ENCODE data around the gene TGM4.

TGM4 gene

GRCh38 chr3:44885618-44886017 is 11.2 kb downstream of the TGM4 start:
- CTCF ChIA-PET = interaction anchor here (1.5 kb wide), 1 partner anchor 92 kb away, joined by 4 read pairs; no protein-coding TSS in a partner anchor
- POLR2A ChIA-PET = no interaction called here
- TF ChIP-seq, protein P1, sequence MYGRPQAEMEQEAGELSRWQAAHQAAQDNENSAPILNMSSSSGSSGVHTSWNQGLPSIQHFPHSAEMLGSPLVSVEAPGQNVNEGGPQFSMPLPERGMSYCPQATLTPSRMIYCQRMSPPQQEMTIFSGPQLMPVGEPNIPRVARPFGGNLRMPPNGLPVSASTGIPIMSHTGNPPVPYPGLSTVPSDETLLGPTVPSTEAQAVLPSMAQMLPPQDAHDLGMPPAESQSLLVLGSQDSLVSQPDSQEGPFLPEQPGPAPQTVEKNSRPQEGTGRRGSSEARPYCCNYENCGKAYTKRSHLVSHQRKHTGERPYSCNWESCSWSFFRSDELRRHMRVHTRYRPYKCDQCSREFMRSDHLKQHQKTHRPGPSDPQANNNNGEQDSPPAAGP (tag by site-specific recombination; IDR thresholded peaks at IDR 0.05) = peak; percentile 40; the same call in 1 of the 2 replicates
- TF ChIP-seq ZNF335 (tag by site-specific recombination; conservative IDR thresholded peaks at IDR 0.05) (peak; percentile 23; the same call in 1 of the 2 replicates), ZNF610 (tag by site-specific recombination; IDR thresholded peaks at IDR 0.05; ENCODE audit: borderline replicate concordance) (no peak), ZEB2 (tag by site-specific recombination; IDR thresholded peaks at IDR 0.05) (peak; percentile 41; the same call in 1 of the 2 replicates), ZNF311 (tag by site-specific recombination; IDR thresholded peaks at IDR 0.05; ENCODE audit: borderline replicate concordance) (no peak), ZNF2 (tag by site-specific recombination; IDR thresholded peaks at IDR 0.05) (no peak), ZNF629 (tag by site-specific recombination; IDR thresholded peaks at IDR 0.05) (peak; percentile 79), GLIS1 (tag by site-specific recombination; IDR thresholded peaks at IDR 0.05) (peak; percentile 84), SP7 (tag by site-specific recombination; IDR thresholded peaks at IDR 0.05) (0 out of 2 replicates have a peak, but pooled peaks have one; percentile 38), INSM2 (tag by site-specific recombination; IDR thresholded peaks at IDR 0.05) (peak; percentile 50; the same call in 1 of the 2 replicates), GLIS2 (tag by site-specific recombination; IDR thresholded peaks at IDR 0.05) (peak; percentile 45), ZNF398 (tag by site-specific recombination; IDR thresholded peaks at IDR 0.05) (peak; percentile 34; the same call in 1 of the 2 replicates), YY1 (tag by site-specific recombination; IDR thresholded peaks at IDR 0.05) (no peak)
- TF ChIP-seq, protein P2, sequence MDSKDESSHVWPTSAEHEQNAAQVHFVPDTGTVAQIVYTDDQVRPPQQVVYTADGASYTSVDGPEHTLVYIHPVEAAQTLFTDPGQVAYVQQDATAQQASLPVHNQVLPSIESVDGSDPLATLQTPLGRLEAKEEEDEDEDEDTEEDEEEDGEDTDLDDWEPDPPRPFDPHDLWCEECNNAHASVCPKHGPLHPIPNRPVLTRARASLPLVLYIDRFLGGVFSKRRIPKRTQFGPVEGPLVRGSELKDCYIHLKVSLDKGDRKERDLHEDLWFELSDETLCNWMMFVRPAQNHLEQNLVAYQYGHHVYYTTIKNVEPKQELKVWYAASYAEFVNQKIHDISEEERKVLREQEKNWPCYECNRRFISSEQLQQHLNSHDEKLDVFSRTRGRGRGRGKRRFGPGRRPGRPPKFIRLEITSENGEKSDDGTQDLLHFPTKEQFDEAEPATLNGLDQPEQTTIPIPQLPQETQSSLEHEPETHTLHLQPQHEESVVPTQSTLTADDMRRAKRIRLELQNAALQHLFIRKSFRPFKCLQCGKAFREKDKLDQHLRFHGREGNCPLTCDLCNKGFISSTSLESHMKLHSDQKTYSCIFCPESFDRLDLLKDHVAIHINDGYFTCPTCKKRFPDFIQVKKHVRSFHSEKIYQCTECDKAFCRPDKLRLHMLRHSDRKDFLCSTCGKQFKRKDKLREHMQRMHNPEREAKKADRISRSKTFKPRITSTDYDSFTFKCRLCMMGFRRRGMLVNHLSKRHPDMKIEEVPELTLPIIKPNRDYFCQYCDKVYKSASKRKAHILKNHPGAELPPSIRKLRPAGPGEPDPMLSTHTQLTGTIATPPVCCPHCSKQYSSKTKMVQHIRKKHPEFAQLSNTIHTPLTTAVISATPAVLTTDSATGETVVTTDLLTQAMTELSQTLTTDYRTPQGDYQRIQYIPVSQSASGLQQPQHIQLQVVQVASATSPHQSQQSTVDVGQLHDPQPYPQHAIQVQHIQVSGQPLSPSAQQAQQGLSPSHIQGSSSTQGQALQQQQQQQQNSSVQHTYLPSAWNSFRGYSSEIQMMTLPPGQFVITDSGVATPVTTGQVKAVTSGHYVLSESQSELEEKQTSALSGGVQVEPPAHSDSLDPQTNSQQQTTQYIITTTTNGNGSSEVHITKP (tag by site-specific recombination; IDR thresholded peaks at IDR 0.05) = peak; percentile 49
- Histone ChIP-seq H3K27ac (ENCODE audit: extremely low read depth, low read depth, low read length) (no peak overlapping the region), H3K4me3 (ENCODE audit: low read depth, low read length) (no peak overlapping the region), H3K4me1 (ENCODE audit: control insufficient read depth, insufficient read depth, low read length) (no peaks in the 10 kb centered on the region), H3K36me3 (ENCODE audit: control insufficient read depth in 2 of 2, insufficient read depth in 1 of 2, low read length in 2 of 2) (no peaks in the 10 kb centered on the region), H3K9me3 (ENCODE audit: control insufficient read depth, insufficient read depth, low read depth, low read length) (no peaks in the 10 kb centered on the region)

DNA sequence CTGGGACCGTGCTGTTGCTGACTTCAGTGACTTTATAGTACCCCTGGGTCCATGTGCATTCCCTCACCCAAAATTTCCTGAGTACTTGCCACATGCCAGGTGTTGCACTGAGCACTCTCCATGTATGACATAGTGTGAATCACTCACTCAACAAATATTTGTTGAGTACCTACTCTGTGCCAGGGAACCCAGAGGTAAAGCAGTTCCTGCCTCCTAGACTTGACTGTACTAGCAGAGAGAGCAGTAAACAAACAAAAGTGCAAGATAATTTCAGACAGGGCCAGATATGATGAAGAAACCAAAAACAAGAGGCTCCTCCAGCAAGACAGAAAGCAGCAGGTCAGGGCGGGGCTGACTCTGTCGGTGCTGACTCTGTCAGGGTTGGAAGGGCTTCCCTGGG is 12.2 kb downstream of the TGM4 start:
- no peaks in the 10 kb centered on the region for H3K4me1 ChIP-seq (ENCODE audit: control insufficient read depth, insufficient read depth, low read length)
- no peaks in the 10 kb centered on the region for H3K9me3 ChIP-seq (ENCODE audit: control insufficient read depth, insufficient read depth, low read depth, low read length)
- no peak overlapping the region for H3K4me3 ChIP-seq (ENCODE audit: low read depth, low read length)
- no peaks in the 10 kb centered on the region for H3K36me3 ChIP-seq (ENCODE audit: control insufficient read depth in 2 of 2, insufficient read depth in 1 of 2, low read length in 2 of 2)
- ChIA-PET CTCF (no interaction called here), POLR2A (no interaction called here)
- TF ChIP-seq, protein P3, sequence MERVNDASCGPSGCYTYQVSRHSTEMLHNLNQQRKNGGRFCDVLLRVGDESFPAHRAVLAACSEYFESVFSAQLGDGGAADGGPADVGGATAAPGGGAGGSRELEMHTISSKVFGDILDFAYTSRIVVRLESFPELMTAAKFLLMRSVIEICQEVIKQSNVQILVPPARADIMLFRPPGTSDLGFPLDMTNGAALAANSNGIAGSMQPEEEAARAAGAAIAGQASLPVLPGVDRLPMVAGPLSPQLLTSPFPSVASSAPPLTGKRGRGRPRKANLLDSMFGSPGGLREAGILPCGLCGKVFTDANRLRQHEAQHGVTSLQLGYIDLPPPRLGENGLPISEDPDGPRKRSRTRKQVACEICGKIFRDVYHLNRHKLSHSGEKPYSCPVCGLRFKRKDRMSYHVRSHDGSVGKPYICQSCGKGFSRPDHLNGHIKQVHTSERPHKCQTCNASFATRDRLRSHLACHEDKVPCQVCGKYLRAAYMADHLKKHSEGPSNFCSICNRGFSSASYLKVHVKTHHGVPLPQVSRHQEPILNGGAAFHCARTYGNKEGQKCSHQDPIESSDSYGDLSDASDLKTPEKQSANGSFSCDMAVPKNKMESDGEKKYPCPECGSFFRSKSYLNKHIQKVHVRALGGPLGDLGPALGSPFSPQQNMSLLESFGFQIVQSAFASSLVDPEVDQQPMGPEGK (tag by site-specific recombination; IDR thresholded peaks at IDR 0.05) = no peak
- TF ChIP-seq ZNF621 (tag by site-specific recombination; IDR thresholded peaks at IDR 0.05) (no peak), ZNF266 (tag by site-specific recombination; IDR thresholded peaks at IDR 0.05; ENCODE audit: low read depth) (no peak), SP2 (tag by site-specific recombination; IDR thresholded peaks at IDR 0.05) (no peak), ZNF426 (tag by site-specific recombination; IDR thresholded peaks at IDR 0.05) (no peak), ZNF10 (tag by site-specific recombination; IDR thresholded peaks at IDR 0.05) (no peak)
- H3K27ac ChIP-seq (ENCODE audit: extremely low read depth, low read depth, low read length) = no peak overlapping the region

Measured in HEK293 (cell line).